Measurements from ENCODE around the gene GINS2.

- TF ChIP-seq, protein P1, sequence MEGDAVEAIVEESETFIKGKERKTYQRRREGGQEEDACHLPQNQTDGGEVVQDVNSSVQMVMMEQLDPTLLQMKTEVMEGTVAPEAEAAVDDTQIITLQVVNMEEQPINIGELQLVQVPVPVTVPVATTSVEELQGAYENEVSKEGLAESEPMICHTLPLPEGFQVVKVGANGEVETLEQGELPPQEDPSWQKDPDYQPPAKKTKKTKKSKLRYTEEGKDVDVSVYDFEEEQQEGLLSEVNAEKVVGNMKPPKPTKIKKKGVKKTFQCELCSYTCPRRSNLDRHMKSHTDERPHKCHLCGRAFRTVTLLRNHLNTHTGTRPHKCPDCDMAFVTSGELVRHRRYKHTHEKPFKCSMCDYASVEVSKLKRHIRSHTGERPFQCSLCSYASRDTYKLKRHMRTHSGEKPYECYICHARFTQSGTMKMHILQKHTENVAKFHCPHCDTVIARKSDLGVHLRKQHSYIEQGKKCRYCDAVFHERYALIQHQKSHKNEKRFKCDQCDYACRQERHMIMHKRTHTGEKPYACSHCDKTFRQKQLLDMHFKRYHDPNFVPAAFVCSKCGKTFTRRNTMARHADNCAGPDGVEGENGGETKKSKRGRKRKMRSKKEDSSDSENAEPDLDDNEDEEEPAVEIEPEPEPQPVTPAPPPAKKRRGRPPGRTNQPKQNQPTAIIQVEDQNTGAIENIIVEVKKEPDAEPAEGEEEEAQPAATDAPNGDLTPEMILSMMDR (IDR thresholded peaks at IDR 0.05): no peak
- TF ChIP-seq POLR2A (IDR thresholded peaks at IDR 0.05): no peak
Measured at GRCh38 chr16:85668676-85669424, 19.9 kb downstream of the GINS2 start.

Data from breast epithelium (tissue), 3 donors.